NCI-H1930 (cell line): ENCODE results near the gene AGO3.
"Not testable (repeated sequence)": the region's sequence is repeated elsewhere in the genome, so short reads cannot be mapped to it uniquely, and the experiment has no call there.

Source experiments
- DNase-seq, 2 experiments: peaks; one replicate each; lab custom pipeline; 2025; lab: John Stamatoyannopoulos, UW

The AGO3 gene

DNA sequence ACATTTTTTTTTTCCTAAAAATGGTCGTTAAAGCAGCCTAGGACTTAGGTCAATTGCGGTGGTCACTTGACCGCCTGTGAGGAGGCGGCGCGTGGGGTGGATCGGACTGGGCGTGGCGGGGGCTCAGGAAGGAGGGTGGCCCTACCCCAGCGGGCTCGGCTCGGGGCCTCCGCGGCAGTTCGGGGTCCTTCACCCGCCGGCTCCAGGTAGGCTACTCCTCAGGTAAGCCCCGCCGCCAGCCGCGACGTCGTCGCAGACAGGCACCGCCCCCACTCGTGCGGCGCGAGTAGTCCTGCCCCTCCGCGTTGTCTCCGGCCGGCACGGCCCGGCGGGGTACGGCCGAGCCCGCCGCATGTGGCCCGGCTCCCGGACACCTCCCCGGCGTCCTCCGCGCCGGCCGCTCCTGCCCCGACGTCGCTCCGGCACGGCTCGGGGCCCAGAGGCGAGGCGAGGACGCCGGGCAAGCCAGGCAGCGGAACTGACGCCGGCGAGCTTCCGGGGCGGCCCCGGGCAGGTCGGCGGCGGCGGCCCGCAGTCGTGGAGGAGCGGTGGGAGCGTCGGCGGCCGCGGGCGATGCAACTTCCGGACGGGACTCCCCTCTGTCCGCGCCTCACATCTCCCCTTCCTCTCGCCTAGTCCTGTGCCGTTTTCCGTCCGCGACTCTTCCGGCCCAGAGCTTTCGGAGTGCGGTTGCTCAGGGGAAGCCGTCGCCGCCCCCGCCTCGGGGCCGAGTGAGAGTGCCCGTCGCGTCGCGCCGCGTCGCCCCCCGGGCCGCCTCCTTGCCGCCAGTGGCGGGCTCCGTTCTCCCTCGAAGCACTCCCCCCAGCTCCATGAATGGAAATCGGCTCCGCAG lies at the start of gene AGO3:
TSS of gene AGO3 (plus strand) at position 513 of the 853 bp plus-strand sequence. CDS start at position 835, 322 bp downstream.
- DNase-seq, result peak; percentile 75 to 86

DNA sequence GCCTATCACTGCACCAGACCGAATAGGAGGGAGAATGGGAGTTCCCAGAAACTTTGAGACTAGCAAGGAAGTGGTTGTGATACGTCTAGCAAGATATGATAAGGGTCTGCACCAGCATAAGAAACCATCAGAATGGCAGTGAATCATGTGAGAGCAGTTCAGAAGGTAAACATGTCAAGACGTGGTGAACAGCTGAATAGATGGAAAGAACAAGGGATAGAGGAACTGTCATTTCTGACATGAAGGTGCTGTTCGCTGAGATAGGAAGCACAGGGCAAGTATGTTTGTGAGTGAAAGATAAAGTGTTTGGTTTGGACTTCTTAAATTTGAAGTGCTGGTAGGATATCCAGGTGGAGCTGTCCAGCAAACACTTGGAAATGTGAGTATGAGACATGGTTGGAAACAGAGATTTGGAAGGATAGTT lies 49.0 kb upstream of the AGO3 start:
- DNase-seq, result no peak

DNA sequence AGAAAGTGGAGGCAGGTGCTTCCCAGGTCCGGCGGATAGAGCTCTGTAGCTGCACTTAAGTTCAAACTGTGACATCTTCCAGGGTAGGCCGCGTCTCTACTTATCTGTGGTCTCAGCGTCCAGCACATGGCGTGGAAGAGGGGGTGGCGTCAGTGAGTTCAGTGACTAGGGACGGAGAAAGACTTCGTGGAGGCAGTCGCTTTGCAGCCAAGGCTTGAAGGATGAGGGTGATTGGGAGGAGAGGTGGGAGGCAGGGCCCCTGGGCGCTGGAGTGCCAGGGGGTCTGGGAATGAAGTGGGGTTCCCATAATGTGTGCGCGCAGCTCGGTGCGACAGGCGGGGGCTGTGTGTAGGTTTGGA lies 48.3 kb upstream of the AGO3 start:
- DNase-seq, result no peak

DNA sequence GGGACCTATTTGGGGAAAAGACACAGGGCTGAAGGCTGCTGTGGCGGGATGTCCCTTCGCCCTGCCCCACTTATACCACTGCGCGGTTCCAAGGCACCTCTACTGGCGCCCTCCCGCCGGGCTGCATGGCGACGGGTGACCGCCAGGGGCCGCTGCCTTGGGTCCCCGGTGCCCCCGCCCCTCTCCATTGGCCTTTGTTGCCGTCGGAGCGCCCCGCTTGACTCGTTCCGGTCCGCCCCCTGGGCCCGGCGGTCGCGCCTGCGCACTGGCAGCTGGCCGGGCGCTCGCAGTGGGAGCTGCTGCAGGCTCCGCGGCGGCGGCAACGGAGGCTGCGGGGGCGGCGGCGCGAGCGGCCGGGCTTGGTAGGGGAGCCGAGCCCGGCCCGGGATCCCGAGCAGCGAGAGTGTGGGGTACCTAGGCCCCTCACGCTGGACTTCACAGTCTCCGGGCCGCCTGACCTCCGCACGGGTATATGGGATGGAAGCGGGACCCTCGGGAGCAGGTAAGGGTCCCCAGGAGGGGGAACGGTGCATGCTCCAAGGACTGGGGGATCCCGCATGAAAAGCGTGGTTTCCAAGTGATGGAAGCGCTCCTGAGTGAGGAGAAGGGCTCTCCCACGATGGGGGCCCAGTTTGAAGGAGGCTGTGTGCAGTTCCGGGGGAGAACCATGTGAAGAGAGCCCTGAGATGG lies 47.8 kb upstream of the AGO3 start, which contains the start of gene AGO1:
TSS of gene AGO1 (plus strand) at position 265 of the 690 bp plus-strand sequence. CDS start at position 478, 213 bp downstream.
- peak; percentile 89 to 92 for DNase-seq

GRCh38 chr1:35883635-35884101 lies 47.2 kb upstream of the AGO3 start:
- DNase-seq, result peak; percentile 43 to 53

- no peak for DNase-seq
Measured at GRCh38 chr1:35884934-35885333, 46.0 kb upstream of the AGO3 start.

DNA sequence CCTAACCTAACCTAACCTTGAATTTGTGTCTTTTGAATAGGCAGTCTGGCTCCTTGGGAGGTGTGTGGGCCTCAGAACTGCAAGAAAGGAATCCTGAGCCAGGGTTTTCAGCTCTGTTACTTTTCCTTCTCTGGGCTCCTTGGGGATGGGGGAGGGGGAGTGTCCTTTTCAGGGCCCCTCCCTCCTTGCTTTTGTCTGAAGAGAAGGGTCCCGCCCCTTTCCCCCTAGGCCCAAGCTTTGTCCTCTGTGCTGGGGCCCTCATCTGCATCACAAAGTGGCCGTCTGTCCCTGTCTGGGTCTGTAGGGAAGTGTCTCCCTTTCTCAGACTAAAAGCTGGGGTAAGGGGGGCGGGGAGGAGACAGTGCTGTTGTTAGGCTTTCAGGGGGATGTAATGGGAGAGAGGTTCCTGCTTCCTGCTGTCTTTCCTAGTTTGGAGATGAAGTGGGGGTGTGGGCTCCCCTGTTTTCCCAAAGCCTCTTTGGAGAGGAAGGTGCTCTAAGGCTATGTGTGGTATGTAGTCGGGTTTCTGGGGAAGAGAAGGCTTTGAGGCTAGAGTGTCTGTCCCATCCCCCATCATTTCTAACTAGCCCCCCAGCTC lies 44.8 kb upstream of the AGO3 start:
- DNase-seq, result no peak

DNA sequence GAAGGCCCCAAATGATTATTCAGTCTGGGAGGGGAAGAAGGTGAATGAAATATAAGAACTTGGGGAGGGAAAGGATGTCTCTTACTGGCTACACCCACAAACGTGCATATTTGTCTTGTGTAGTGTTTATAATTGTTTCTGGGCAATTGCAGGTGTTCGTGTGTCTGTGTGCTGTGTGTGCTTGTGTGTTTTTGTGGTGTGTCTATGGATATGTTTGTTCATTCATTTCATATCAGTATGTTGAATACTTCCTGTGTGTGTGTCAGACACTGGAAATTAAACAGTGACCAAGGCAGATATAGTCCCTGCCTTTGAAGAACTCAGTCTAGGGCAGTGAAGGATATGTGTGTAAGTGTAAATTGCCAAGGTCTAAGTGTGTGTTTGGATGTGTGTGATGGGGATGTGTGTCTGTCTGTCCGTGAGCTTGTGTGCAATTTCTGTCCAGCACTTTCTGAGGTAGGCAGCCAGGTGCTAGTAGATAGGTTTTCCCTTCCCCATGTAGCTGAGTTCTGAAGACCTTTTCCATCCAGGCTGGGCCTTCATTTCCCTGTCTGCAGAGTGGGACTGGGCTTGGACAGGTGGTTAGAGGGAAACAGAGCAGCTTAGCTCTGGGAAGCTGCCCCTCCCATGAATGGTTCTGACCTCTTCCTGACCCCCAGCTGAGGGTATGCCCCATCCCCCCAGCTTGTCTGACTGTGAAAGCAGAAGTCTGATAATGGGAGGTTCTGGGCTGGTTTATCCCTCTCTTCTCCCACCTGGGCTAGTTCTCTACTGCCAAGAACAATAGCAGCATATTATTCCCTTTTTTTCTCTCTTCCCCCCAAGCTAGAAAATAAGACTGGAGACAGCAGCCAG lies 44.1 kb upstream of the AGO3 start:
- DNase-seq, result no peak

DNA sequence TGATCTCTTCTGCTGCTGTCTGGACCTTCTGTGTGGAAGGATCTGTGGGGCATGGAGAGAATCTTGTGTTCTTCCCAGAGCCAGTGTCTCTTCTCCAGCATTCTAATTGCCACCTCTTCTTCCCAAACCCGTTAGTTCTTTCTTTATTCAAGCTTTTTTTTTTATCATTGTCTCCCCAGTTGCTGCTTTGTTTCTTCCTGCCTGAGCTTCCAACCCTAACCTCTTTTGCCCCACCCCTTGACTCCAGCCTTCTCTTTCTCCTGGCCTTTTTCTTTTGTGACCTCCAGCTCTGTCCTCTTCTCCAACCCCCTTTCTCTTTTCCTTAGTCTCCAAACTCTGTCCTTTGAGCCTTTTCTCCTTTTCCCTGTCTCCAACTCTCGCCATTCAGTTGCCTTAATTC lies 43.4 kb upstream of the AGO3 start:
- DNase-seq, result no peak

GRCh38 chr1:35888255-35888654 lies 42.6 kb upstream of the AGO3 start:
- DNase-seq, result no peak

DNA sequence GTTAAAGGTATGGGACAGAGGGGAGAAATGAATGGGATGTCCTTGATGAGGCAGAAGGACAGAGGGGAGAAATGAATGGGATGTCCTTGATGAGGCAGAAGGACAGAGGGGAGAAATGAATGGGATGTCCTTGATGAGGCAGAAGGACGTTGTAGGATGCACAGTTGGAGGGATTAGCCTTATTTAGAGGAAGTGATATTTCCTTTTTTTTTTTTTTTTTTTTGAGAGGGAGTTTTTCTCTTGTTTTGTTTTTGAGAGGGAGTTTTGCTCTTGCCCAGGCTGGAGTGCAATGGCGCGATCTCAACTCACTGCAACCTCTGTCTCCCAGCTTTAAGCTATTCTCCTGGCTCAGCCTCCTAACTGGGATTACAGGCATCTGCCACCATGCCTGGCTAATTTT lies 41.9 kb upstream of the AGO3 start:
- not testable (repeated sequence) for DNase-seq

DNA sequence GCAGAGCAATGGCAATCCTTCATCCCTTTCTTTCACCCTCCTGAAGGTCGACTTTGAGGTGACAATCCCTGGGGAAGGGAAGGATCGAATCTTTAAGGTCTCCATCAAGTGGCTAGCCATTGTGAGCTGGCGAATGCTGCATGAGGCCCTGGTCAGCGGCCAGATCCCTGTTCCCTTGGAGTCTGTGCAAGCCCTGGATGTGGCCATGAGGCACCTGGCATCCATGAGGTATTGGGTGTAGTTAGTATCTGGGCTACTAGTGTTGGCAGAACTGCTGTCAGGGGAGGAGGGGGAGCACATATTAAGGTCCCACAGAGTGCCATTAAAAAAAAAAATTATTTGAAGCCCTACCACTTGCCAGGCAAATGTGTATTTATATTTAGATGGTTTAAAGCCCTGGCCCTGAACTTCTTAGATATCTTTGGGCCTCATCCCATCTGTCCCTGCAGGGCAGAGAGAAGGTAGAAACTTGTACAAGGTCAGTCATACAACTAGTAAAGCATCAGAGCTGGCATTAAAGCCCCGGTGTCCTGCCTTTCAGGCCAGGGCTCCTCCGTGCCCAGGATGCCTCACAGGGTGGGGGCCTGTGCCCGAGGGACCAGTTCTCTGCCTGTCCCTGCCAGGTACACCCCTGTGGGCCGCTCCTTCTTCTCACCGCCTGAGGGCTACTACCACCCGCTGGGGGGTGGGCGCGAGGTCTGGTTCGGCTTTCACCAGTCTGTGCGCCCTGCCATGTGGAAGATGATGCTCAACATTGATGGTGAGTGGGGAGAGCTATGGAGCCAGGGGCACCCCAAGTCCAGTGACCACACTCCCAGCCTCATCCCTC lies 37.6 kb upstream of the AGO3 start:
- DNase-seq, result no peak

DNA sequence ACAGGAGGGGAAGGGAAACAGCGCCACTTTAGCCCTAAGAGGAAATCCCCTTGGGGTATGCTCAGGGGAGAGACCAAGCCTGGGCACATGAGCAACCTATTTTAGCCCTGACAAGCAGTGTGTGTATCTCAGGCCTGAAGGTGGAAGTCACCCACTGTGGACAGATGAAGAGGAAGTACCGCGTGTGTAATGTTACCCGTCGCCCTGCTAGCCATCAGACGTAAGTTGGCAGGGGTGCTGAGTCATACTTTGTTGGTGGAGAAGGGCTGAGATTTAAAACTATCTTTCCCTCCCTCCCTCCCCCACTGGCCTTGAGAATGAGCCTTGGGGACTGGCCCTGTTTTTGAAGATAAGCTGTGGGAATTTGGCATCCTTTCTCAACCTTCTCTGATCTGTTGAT lies 36.7 kb upstream of the AGO3 start:
- no peak for DNase-seq

- no peak for DNase-seq
Measured at GRCh38 chr1:35894656-35895055, 36.2 kb upstream of the AGO3 start.

DNA sequence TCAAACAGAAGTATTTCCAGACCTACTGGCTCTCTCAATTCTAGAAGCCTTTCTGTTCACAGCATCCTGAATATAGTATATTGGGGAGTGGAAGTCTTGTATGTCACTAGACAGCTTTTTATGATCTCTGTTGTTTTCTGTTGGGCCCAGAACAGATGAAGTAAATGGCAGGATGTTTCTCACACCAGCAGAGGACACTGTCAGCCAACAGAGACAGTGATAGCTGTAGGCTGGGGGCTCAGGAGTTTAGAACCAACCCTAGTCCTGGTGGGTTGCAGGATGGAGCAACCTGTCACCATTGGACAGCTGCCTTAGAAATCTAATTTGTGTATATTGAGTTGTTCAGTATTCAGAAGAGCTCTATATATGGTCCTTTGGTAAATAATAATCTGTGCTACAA lies 31.0 kb upstream of the AGO3 start:
- DNase-seq, result no peak

DNA sequence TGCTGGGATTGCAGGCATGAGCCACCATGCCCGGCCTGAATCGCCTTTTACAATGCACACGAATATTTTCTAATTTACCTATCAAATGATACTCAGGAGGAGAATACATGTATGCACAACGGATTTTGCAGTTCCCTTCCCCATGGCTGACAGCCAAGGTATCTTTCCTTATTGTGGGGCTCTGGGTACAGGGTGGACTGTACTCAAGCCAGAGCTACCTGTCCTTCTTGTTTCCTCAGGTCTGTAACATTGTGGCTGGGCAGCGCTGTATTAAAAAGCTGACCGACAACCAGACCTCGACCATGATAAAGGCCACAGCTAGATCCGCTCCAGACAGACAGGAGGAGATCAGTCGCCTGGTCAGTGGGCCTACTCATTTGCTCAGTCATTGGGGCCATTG lies 29.7 kb upstream of the AGO3 start:
- DNase-seq, result no peak

- no peak for DNase-seq
Measured at GRCh38 chr1:35902671-35903070, 28.2 kb upstream of the AGO3 start.

- DNase-seq, result no peak
Measured at GRCh38 chr1:35914717-35915116, 16.2 kb upstream of the AGO3 start.

- no peak for DNase-seq
Measured at GRCh38 chr1:35915693-35916092, 15.2 kb upstream of the AGO3 start.

DNA sequence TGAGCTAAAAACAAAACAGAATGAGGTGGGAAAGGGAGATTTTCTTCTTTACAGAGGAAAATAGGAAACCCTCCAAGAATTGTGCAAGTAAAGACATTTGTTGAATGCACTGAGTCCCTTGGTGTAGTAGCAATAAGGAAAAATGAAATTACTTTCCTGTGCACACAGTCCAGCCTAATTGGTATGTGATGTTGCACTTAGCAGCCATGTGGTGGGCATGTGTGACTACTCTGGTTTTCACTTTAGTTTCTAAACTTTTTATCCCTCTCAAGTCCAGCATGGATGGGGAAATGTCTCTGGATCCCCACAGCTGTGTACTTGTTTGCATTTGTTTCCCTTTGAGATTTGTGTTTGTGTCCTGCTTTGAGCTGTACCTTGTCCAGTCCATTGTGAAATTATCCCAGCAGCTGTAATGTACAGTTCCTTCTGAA lies 7.1 kb upstream of the AGO3 start:
- no peak for DNase-seq

DNA sequence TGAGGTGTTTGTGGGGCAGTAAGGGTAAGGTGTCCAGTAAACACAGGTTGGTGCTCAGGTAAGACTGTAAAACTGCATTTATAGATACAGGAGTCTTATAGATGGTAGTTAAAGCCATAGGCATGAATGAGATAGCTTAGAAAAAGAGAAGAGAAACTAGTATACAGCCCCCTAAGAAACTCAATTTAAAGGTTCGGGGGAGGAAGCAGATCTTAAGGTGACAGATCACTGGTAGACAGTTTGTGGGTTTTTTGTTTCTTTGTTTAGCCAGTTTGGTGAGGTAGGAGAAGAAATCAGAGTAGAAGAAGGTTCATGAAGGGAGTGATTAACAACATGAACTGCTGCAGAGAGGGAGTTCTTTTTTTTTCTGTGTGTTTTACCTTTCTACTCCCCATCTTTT lies 6.1 kb upstream of the AGO3 start:
- DNase-seq, result no peak
